OCI-LY1 (cell line): Measurements from ENCODE around the gene LRP5.

ENCODE experiments used
- EZH2 ChIP-seq: fragments of 200-600 bp; sonication (generic), shearing (Covaris generic); IDR thresholded peaks from 2 replicates; pipeline ENCODE4 v1.8.0; 2017; ENCODE audit warnings: borderline replicate concordance, mixed run types, mild to moderate bottlenecking, antibody characterized with exemption, low read length, moderate library complexity, mixed read lengths
- TF ChIP-seq, protein P1 (sequence below): fragments of 200-600 bp; sonication (generic), shearing (Covaris generic); IDR thresholded peaks from 2 replicates; pipeline ENCODE4 v1.5.1; 2017; ENCODE audit warnings: mild to moderate bottlenecking, antibody characterized with exemption, low read length, moderate library complexity, mixed read lengths

DNA sequence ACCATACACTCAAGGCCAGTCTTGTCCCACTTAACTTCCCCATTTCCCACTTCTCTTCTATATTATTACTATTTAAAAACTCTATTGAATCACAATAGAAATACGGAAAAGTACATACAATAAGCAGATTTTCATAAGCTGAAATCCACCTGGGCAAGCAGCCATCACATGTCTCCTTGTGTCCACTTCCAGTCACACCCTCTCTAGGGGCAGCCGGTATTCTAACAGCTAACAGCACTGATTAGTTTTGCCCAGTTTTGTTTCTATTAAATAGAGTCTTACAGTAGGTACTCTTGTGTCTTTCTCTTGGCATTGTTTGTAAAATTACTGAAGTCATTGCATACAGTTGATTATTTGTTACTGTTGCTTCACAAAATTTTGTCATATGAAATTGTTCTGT is 185.9 kb downstream of the LRP5 start:
- TF ChIP-seq, protein P1, sequence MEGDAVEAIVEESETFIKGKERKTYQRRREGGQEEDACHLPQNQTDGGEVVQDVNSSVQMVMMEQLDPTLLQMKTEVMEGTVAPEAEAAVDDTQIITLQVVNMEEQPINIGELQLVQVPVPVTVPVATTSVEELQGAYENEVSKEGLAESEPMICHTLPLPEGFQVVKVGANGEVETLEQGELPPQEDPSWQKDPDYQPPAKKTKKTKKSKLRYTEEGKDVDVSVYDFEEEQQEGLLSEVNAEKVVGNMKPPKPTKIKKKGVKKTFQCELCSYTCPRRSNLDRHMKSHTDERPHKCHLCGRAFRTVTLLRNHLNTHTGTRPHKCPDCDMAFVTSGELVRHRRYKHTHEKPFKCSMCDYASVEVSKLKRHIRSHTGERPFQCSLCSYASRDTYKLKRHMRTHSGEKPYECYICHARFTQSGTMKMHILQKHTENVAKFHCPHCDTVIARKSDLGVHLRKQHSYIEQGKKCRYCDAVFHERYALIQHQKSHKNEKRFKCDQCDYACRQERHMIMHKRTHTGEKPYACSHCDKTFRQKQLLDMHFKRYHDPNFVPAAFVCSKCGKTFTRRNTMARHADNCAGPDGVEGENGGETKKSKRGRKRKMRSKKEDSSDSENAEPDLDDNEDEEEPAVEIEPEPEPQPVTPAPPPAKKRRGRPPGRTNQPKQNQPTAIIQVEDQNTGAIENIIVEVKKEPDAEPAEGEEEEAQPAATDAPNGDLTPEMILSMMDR = no peak
- TF ChIP-seq EZH2 = no peak
